Uterus (tissue), 4 donors: ENCODE measurements around the gene FGFR4. TPM values are rescaled to one million over a fixed set of nuclear protein-coding genes. Genes with fewer than 3 reads are reported as not detected.

ENCODE experiments used
- DNase-seq, 2 donors: peaks; one replicate each; pipeline ENCODE4 v3.0.0-alpha.2; 2019 to 2020
- H3K27ac ChIP-seq, 2 donors: fragments of 200-600 bp; sonication (generic); 1 replicate in 1 of 2; 2 replicates in 1 of 2; pipeline ENCODE4 v1.5.1; 2016 to 2018
- H3K27me3 ChIP-seq, 2 donors: fragments of 200-600 bp; sonication (generic); one replicate each; pipeline ENCODE4 v1.5.1; 2018 to 2019; ENCODE audit warnings: control low read depth in 1 of 2
- H3K36me3 ChIP-seq, 2 donors: fragments of 200-600 bp; sonication (generic); one replicate each; pipeline ENCODE4 v1.5.1; 2019; ENCODE audit warnings: control low read depth in 1 of 2
- H3K4me1 ChIP-seq, 2 donors: fragments of 200-600 bp; sonication (generic); one replicate each; pipeline ENCODE4 v1.5.1; 2018 to 2019; ENCODE audit warnings: control low read depth in 1 of 2
- H3K4me3 ChIP-seq, 2 donors: fragments of 200-600 bp; sonication (generic); 1 replicate in 1 of 2; 2 replicates in 1 of 2; pipeline ENCODE4 v1.5.1; 2018 to 2019; ENCODE audit warnings: mild to moderate bottlenecking in 1 of 2
- H3K9me3 ChIP-seq, 2 donors: fragments of 200-600 bp; sonication (generic); one replicate each; pipeline ENCODE4 v1.5.1; 2019; ENCODE audit warnings: control low read depth in 1 of 2
- POLR2A ChIP-seq, 2 donors: fragments of 450-650 bp; IDR thresholded peaks; one replicate each; pipeline ENCODE4 v1.6.1; 2016; ENCODE audit warnings: antibody characterized with exemption in 2 of 2, mild to moderate bottlenecking in 1 of 2, moderate library complexity in 1 of 2
- intact Hi-C: fragments of 100-400 bp; cut with DNase I; formaldehyde crosslinking; loops from one replicate; pipeline ENCODE4 v1.15.1; 2023; ENCODE audit warnings: low total_unique reads
- total RNA-seq, 4 donors: library from RNA; depleted of rRNA in 3 of 4; stranded (reverse); fragments of >200 nt in 3 of 4; gene quantifications; one replicate each; pipeline versions ENCODE4 v1.1.0 to v1.2.4, GENCODE V29; 2014 to 2023
- TF ChIP-seq, protein P1 (sequence below), 4 experiments: fragments of 200-600 bp in 2 of 4; fragments of 450-650 bp in 2 of 4; sonication (generic) in 2 of 4; IDR thresholded peaks; one replicate each; pipeline ENCODE4 v1.5.1; 2016 to 2019; ENCODE audit warnings: antibody characterized with exemption in 4 of 4, mild to moderate bottlenecking in 2 of 4, moderate library complexity in 1 of 4
- donor health status: DM: yes; HTN: yes; CAD: no.

Gene FGFR4
- total RNA-seq, 4 donors from 2014 or later, result under 0.01 to 18.8 (median 1.5) TPM

DNA sequence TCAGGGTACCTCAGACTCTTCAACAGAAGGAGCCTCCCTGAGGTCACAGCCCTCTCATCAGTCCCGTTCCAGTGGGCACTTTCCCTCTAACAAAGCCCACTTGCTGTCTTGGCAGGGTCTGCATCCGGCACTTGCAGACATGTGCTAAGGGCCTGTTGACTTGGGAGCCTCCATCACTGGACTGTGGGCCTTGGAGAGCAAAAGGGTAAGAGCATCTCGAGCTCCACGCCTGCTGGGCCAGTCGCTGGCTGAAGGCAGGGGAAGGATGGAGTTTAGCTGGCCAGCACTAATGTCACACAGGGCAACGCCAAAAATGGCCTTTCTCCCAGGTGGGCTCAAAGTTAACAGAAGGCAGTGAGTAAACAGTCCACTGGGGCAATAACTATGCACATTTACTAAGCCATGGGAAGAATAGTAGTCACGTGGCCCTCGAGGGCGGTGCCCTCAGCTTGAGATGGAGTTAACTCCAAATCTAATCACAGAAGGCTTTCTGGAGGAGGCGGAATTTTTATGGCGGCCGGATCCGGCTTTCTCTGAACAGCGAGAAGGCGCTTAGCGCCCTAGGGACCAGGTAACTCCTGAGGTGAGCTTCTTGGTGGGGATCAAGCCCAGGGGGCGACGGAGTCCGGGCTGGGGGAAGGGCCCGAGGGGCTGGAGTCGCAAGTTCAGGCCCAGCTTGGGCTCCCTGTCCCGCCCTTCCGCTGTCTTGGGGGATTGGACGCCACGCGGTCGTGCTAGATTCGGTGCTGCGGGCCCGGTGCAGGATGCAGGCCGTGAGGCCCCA lies 44.8 kb downstream of the FGFR4 start:
- Histone ChIP-seq H3K9me3 (no peaks in the 10 kb centered on the region), H3K4me1 (peaks cover 13 to 14% of the 10 kb centered on the region in 2 donors), H3K4me3 (peak overlapping the region; percentile 63 to 64), H3K36me3 (no peaks in the 10 kb centered on the region), H3K27me3 (no peaks in the 10 kb centered on the region), H3K27ac (peak overlapping the region; percentile 92 to 99)
- TF ChIP-seq, protein P1, sequence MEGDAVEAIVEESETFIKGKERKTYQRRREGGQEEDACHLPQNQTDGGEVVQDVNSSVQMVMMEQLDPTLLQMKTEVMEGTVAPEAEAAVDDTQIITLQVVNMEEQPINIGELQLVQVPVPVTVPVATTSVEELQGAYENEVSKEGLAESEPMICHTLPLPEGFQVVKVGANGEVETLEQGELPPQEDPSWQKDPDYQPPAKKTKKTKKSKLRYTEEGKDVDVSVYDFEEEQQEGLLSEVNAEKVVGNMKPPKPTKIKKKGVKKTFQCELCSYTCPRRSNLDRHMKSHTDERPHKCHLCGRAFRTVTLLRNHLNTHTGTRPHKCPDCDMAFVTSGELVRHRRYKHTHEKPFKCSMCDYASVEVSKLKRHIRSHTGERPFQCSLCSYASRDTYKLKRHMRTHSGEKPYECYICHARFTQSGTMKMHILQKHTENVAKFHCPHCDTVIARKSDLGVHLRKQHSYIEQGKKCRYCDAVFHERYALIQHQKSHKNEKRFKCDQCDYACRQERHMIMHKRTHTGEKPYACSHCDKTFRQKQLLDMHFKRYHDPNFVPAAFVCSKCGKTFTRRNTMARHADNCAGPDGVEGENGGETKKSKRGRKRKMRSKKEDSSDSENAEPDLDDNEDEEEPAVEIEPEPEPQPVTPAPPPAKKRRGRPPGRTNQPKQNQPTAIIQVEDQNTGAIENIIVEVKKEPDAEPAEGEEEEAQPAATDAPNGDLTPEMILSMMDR (IDR thresholded peaks at IDR 0.05), result no peak
- no peak for TF ChIP-seq POLR2A (IDR thresholded peaks at IDR 0.05)
- DNase-seq, result no peak
- intact Hi-C loops, result no loop called here

DNA sequence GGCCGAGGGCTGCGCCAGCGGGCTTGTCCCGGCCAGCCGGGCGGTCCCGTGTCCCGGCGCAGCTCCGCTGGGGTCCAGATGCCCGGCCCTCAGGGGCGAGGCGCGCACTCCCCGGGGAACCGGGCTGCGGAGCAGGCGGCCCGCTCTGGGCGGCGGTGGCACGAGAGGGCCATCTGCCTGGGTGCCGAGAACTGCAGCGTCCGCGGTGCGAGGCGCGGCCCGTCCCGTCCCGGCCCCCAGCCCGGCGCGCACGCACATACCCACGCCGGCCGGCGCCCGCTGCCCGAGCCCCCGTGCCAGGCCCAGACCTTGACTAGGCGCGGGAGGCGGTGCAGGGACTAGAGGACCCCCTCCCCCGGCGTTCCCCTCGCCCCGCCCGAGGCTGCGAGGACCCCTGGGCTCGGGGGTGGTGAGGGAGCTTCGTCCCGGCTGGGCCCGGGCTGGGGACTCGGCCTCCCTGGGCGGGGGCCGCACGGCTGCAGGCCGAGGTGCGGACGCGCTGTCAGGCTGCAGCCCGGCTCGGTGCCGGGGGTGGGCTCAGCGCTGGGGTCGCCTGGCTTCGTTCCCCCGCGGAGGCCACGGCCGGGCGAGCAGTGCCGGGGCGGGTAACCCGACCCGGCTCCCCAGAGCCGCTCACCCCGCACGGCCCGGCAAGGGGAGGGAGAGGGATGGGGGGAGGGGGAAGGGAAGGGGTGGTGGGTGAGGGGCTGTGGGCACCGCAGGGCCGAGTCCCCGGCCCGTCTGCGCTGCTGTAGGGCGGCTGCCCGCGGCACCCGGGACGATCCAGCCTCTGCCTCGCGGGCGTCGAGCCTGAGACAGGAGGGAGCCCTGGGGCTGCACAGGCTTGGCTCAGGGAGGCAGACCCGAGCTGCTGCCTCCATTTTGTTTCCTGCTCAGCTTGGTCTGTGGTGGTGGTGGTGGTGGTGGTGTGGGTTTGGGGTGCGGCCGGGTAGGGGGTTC lies 45.7 kb downstream of the FGFR4 start:
- TF ChIP-seq POLR2A (IDR thresholded peaks at IDR 0.05), result no peak
- TF ChIP-seq, protein P1 (IDR thresholded peaks at IDR 0.05), result no peak
- intact Hi-C loops, result no loop called here
- H3K9me3 ChIP-seq, result no peaks in the 10 kb centered on the region
- H3K36me3 ChIP-seq, result no peaks in the 10 kb centered on the region
- H3K4me3 ChIP-seq, result peak overlapping the region; percentile 63 to 64
- peak in 1 of 2 donors; percentile 36 for DNase-seq
- H3K4me1 ChIP-seq, result peaks cover 16 to 22% of the 10 kb centered on the region in 2 donors
- no peaks in the 10 kb centered on the region for H3K27me3 ChIP-seq
- H3K27ac ChIP-seq, result peak overlapping the region; percentile 92 to 99

DNA sequence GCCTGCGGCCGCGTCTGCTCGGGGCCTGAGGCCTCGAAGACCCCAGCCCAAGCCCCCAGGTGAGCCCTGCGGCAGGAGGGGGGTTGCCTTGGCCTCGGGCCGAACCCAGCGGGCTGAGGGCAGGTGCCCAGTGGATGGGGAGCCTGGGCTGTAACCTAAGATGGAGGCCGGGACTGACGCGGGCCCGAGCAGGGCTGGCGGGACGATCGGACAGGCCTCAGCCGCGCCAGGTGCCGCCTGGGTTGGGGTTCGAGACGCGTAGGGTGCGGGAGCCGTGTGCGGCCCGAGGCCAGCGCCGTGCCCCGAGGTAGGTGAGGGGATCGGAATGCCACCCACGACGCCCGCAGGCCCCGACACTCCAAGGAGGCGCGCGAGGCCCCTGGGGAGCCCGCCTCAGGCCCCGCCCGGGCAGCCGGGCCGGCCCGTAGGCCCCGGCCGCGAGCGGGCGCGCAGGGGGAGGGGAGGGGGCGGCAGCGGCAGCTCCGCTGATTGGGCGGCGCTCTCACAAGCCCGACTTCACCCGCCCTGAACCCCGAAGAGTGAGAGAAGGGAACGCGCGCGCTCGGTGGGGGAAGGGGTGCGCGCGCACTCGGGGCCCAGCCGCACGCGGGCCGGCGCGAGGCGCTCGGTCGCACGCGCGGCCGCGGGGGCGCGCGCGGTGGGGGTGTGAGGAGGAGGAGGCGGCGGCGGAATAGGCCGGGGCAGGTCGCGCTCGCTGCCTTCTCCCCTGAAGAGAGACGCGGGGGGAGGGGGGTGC lies 46.6 kb downstream of the FGFR4 start, which contains the start of gene NSD1:
NSD1 (plus strand) TSS at position 678 of the 757 bp plus-strand sequence. CDS start 1,331 bp downstream, outside the sequence.
- Histone ChIP-seq H3K36me3 (no peaks in the 10 kb centered on the region), H3K4me1 (peaks cover 16 to 22% of the 10 kb centered on the region in 2 donors), H3K4me3 (peak within 1 kb of the TSS; percentile 63 to 64), H3K9me3 (no peaks in the 10 kb centered on the region), H3K27me3 (no peaks in the 10 kb centered on the region), H3K27ac (peak within 1 kb of the TSS; percentile 92 to 99)
- DNase-seq, result peak; percentile 89 to 94
- intact Hi-C loops, result no loop called here
- peak; percentile 36 to 78 for TF ChIP-seq POLR2A (IDR thresholded peaks at IDR 0.05)
- TF ChIP-seq, protein P1 (IDR thresholded peaks at IDR 0.05), result peak in 1 of 4 experiments; percentile 16

DNA sequence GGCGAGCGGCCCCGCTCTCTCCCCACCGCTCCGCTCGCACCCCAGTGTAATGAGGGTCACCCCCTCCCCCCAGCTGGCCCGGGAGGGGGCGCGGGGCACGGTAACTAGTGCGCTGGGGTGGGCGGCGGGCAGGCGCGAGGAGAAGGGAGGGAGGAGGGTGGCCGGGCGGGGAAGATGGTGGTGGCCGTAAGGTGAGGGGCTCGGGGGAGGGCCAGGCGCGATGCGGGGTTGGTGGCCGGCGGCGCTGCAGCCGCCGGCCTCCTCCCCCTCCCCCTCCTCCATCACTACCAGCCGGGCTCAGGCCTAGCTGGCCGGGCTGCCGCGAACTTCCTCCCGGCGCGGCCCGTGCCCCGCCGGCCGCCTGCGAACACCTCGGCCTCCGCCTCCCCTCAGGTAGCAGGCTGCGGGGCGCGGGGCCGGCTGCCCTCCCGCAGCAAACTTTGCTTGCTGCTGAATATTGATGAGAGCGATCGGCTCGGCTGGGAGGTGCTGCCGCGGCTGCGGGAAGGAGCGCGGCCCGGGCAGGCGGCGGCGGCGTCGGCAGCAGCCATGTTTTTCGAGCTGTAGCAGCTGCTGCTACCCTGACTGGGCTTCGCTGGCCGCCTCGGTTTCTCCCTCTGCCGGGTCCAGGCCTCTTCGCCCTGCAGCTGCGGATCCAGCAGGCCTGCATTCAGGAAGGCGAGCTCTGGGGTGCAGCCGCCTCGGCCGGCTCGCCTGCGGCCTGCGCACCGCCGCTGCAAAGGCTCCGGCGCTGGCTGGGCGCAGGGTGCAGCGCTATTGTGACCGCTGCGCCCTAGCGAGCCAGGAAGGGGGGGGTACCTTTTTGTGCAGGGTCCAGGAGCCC lies 47.4 kb downstream of the FGFR4 start:
- Histone ChIP-seq H3K36me3 (no peaks in the 10 kb centered on the region), H3K27me3 (no peaks in the 10 kb centered on the region), H3K4me1 (peaks cover 16 to 22% of the 10 kb centered on the region in 2 donors), H3K27ac (peak overlapping the region; percentile 92 to 99), H3K9me3 (no peaks in the 10 kb centered on the region), H3K4me3 (peak overlapping the region; percentile 63 to 64)
- TF ChIP-seq, protein P1 (IDR thresholded peaks at IDR 0.05), result peak in 1 of 4 experiments; percentile 3
- no peak for TF ChIP-seq POLR2A (IDR thresholded peaks at IDR 0.05)
- peak; percentile 43 to 57 for DNase-seq
- intact Hi-C loops, result no loop called here
